ENCODE data around the gene TTI1.

The TTI1 gene

GRCh38 chr20:37979021-37979985, 54.0 kb downstream of the TTI1 start:
- TF ChIP-seq CTCF (IDR thresholded peaks at IDR 0.05; ENCODE audit: insufficient read depth, low read depth, low read length, missing control alignments), result no peak
- no peak for DNase-seq (ENCODE audit: low read depth)
- no peak overlapping the region for H3K4me3 ChIP-seq (ENCODE audit: low read depth, low read length)

GRCh38 chr20:37977786-37978185, 55.5 kb downstream of the TTI1 start:
- no peak overlapping the region for H3K4me3 ChIP-seq (ENCODE audit: low read depth, low read length)
- TF ChIP-seq CTCF (IDR thresholded peaks at IDR 0.05; ENCODE audit: insufficient read depth, low read depth, low read length, missing control alignments), result no peak

GRCh38 chr20:37977338-37977737, 55.9 kb downstream of the TTI1 start:
- TF ChIP-seq CTCF (IDR thresholded peaks at IDR 0.05; ENCODE audit: insufficient read depth, low read depth, low read length, missing control alignments), result no peak
- no peak overlapping the region for H3K4me3 ChIP-seq (ENCODE audit: low read depth, low read length)
- no peak for DNase-seq (ENCODE audit: low read depth)

More at GRCh38 chr20:37977786-37978185, 55.5 kb downstream of the TTI1 start:
- DNase-seq (ENCODE audit: low read depth), result no peak

GRCh38 chr20:37976887-37977286, 56.4 kb downstream of the TTI1 start:
- DNase-seq (ENCODE audit: low read depth), result no peak
- no peak for TF ChIP-seq CTCF (IDR thresholded peaks at IDR 0.05; ENCODE audit: insufficient read depth, low read depth, low read length, missing control alignments)

GRCh38 chr20:37973059-37973910, 60.0 kb downstream of the TTI1 start:
- no peak for TF ChIP-seq CTCF (IDR thresholded peaks at IDR 0.05; ENCODE audit: insufficient read depth, low read depth, low read length, missing control alignments)
- no peak overlapping the region for H3K4me3 ChIP-seq (ENCODE audit: low read depth, low read length)
- no peak for DNase-seq (ENCODE audit: low read depth)

More at GRCh38 chr20:37976887-37977286, 56.4 kb downstream of the TTI1 start:
- H3K4me3 ChIP-seq (ENCODE audit: low read depth, low read length), result no peak overlapping the region

GRCh38 chr20:37972256-37973058, 60.8 kb downstream of the TTI1 start:
- no peak overlapping the region for H3K4me3 ChIP-seq (ENCODE audit: low read depth, low read length)
- no peak for DNase-seq (ENCODE audit: low read depth)
- no peak for TF ChIP-seq CTCF (IDR thresholded peaks at IDR 0.05; ENCODE audit: insufficient read depth, low read depth, low read length, missing control alignments)

Measured in GM12865 (cell line).